Ramos (cell line): ENCODE data around the gene ANKRD33B.

Source experiments
- in situ Hi-C: fragments of 300-500 bp; cut with MboI; formaldehyde crosslinking; loops from one replicate; pipeline ENCODE4 v1.14.3; 2022; ENCODE audit warnings: low sequenced_read_pairs; ENCODE audit not compliant: unreplicated experiment

ANKRD33B gene

DNA sequence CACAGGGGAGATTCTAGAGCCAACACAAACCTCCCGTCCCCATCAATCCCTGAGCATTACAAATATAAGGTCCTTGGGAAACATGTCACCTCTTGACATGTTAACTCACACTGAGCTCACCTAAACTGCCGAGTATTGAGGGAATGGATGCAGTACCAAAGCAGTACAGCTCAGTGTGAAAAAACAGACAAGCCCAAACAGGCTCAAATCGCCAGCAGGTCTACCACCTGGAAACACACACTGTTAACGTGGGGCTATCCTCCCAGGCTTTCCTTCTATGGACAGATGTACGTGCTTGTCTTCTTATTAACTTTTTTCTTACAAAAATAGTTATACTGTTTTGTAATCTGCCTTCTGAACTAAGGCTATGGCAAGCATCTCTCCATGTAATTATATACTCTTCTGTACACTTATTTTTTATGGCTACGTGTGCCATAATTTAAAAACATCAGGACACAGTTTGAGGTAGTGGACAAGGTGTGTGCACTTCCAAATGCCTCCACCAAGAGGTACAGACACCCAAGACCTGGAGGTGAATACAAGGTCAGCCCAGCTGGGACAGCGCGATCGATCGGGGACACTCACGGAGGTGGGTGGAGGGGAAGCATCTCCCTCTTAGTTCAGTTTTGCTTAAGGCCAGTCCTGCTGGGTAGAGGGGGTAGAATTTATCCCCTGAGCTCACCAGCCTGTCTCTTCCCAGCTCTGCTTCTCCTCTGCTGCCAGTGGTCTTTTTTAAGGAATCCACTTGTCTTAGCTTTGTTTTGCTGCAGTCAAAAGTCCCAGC lies 120.6 kb downstream of the ANKRD33B start:
- in situ Hi-C loops, result no loop called here

DNA sequence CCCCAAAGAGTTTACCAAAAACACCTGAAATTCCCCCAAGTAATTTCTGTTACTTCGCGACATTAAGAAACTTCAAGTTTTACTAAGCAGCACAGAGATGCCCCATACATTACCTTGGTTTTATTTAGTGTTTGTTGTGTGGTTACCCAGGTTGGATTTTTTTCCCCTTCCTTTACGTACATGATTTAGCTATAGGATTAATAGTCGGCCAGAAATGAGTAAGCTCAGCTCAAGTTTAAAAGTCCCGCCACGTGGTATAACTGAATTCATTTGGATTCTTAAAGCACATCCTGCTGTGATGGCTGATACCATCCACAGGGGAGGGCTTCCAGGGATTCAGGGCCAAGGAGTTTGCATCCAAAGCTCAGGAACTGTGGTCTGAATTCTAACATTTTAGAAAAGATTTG lies 121.2 kb downstream of the ANKRD33B start:
- in situ Hi-C loops, result no loop called here

DNA sequence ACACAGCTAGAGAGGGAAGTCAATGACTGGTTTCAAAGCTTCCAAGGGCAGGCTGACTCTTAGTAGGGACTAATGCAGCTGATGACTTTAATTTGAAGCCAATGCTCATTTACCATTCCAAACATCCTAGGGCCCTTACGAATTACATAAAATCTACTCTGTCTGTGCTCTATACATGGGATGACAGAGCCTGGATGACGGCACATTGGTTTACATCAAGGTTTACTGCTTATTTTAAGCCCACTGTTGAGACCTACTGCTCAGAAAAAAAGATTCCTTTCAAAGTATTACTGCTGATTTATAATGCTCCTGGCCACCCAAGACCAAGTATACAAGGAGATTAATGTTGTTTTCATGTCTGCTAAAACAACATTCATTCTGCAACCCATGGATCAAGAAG lies 123.0 kb downstream of the ANKRD33B start:
- in situ Hi-C loops, result no loop called here

DNA sequence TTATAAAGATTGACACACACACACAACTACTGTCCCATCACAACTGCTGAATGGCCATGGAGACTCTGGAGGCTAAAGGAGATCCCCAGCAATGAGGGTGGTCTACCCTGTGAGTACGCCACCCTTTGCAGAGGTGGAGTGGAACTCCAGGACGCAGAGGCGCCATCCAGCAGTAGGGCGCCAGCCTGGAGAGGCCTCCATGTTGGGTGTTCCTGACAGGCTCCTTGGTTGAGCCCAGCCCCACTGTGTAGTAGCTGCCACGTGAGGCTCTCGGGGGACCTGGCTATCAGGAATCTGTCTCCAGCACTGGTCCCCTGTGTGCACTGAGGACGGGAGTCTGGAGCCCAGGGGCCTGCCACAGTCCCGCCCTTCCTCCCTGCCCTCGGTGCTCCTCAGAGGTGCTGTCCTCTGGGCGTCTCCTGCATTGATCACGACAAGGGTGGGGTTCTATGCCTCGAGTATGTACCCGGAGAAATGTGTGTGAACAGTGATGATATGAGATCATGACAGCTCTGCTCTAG lies 124.8 kb downstream of the ANKRD33B start:
- in situ Hi-C loops, result no loop called here

DNA sequence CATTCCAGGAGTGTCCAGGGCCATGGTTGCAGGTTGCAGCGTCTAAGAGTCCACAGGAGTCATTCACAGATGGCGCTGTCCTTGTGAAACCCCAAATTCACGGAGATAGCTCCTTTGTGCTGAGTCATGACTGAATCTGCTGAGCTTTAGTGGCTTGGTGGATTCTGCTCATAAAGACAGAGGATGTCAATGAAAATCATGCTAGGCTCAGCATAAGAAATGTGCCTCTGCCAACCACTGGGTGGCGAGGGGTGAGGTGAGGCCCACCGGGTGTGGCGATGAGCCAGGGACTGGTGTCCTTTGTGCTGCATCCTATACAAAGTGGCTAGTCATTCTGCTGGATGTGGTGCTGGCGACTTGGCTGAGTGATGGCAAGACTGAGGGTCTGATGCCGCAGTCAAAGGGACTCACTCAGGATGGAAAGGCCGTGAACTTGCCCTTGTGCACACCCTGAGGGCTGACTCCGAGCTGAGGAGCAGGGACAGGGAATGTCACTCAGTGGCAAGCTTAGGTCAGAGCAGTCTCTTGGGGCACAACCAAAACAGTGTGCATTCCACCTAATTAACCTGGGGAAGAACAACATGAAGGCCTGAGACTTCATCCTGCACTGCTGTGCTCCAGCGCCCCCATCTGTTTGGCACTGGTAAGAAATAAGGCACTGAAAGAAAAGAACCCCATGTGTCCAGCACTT lies 125.7 kb downstream of the ANKRD33B start:
- in situ Hi-C loops, result no loop called here

DNA sequence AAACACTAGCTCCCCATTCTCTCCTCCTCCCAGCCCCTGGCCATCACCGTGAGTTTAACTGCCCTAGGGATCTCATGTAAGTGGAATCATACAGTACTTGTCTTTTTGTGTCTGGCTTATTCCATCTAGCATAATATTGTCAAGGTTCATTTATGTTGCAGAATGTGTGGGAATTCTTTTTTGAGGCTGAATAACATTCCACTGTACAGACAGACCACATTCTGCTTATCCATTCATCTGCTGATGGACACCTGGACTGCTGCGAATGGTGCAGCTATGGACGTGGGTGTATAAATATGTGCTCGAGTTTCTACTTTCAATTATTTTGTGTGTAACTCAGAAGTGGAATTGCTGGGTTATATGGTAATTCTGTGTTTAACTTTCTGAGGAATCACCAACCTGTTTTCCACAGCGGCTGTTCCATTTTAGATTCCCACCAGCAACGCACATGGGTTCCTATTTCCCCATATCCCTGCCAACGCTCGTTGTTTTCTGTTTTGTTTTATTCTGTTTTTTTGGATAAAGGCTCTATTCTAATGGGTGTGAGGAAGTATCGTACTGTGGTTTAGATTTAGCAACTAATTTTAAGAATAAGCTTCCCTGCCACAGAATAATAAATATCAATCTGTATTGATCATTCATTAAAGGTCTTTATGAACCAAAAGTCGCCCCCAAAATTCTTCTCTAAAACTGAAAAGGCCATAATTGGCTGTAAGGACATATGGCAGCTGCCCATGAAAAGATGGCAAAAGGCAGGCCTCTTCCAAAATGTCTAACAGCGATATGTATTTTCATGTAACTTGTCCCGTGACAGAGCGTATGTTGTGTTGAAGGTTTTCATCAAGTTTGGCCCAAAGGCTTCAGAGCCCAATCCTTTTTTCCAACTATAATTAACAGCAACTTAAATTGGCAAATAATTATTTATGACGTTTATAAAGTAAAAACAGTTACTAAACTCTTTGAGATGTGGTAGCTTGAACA lies 126.9 kb downstream of the ANKRD33B start:
- in situ Hi-C loops, result no loop called here

DNA sequence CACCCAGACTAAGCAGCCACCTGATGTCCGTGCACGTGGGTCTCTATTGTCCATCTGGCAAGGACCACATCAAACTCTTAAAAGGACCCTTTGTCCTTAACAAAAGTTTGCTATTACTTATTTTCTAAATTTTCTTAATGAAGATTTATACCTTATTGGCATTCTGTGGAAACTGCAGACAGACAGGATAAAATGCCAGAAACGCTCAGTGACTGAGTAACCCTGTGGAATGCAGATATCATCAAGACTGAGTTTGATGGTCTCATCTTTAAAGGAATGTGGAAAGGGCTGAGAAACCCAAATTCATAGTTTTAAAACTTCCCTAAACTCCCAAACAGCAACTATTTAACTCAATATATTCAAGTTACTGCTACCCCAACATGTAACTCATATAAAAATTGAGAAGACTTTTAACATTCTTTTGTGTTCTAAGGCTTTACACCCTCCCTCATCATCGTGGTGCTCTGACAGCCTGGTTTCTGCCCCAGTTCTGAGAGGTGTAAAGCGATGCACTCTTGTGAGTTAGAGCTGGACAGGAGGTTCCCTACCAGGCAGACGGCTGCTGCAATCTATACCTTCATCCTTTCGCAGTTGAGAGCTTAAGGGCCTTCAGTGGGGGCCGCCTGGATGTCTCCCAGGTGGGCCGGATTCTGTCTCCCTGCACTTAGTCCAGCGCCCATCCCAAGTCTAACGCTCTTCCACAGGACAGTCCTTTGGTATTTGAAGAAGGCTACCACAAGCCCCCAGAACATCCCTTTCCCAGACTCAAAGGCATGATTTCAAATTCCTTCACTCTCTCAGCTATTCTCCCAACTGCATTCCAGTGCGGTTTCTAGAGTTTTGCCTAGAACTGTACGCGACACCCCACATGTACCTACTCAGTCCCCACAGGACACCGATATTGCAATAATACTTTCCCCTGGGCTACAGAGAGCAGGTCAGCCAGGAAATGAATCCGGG lies 128.2 kb downstream of the ANKRD33B start:
- in situ Hi-C loops, result no loop called here

DNA sequence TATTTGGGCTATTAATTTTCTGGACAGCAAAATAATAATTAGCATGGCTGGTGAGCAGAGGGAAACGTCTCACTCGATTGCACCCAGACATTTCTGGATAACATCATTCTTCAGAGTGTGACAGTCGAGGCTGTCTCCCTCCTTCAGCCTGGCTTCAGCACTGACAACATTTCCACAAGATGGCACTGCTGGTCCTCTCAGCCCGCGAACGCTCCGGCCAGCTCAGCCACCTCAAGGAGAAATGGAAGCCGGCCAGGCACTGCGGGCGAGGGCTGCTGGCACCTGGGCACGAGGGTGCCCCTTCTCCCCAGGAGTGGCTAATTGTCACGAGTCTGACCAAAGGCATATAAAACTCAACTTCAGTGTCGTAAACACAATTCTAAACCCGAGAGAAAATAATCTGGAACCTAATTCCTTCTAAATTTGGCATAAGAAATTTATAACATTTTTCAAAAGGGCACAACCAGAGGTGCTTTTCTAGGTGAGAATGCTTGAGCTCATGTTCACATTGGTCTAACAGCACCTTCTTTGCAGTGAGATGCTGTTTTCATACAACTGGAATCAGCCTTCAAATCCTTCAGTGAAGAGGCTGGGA lies 131.3 kb downstream of the ANKRD33B start:
- in situ Hi-C loops, result no loop called here

DNA sequence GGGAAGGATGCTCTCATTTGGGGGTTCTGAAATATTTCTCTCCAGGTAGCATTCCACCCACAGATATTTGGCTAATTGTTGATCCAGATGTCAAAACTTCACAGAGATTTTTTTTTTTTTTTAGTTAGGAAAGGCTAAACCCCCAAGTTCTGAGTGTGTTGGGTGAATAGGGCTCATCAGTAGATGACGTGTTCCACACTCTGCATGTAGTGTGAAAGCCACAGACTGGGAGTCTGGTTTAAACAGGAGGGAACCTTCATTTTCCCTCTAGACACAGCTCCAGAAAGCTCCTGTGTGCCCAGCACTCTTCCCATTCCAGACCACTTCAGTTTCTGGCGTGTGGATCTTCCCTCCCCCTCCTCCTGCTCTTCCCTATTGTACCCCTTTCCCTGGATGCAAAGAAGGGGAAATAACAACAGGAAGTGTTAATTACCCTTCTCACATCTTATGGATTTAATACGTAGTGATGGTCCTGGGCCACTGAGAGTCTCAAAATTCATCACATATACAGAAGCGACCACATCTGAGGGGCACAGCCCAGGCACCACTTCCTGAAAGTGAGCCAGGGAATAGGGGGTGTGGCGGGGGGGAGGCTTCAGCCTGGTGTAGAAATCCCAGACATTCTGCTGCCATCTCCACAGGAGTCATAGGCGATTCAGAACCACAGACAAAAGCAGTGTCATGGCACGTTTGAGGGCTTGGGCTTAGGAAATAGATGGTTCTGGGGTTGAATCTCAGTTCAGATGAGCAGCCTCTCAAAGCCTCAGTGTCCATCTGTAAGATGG lies 132.1 kb downstream of the ANKRD33B start:
- in situ Hi-C loops, result no loop called here

DNA sequence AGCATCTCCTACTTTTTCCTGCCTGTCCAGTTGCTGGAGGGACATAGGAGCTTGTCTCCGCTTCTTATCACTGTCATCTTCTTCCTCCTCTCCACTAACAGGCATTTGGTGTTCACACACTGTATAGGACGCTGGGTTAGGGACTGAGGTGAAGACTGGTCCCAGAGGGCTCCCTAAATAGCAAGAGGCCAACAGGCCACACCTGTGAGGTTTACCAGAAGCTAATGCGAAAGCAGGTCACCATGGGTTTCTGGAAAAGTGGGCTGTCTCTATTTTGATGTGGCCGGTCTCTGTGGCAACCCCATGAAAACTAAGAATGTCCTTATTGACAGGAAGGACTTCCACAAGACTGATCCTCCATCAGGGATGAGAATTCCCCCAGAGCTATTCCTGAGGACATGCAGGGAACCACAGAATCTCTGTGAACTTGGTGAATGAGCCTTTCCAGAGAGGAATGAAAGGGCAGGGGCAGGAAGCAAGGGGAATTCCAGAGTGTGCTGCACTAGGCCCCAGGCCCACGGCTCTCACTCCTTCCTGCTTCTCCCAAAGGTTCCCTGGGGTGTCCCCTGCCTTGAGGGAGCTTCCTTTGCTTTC lies 135.5 kb downstream of the ANKRD33B start:
- in situ Hi-C loops, result no loop called here

DNA sequence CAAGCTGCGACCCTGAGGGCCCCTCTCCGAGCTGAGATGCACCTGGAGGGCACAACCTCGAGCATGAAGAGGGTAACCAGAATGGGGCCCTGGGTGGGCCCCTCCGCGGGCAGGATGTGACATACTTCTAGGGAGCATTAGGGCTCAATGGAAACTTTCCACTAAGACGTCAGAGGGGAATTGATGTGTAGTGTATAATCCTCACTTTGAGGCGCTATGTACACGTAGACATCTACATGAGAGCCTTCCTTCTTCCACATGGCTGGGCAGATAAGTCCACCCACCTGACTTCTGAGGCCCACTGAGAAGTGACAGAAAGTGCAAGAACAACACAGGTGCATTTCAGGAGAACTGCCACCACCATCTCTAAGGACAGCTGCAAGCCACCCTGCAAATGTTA lies 136.1 kb downstream of the ANKRD33B start:
- in situ Hi-C loops, result loop anchor here (5.0 kb wide), 1 partner anchor 57 kb away; no protein-coding TSS in a partner anchor

DNA sequence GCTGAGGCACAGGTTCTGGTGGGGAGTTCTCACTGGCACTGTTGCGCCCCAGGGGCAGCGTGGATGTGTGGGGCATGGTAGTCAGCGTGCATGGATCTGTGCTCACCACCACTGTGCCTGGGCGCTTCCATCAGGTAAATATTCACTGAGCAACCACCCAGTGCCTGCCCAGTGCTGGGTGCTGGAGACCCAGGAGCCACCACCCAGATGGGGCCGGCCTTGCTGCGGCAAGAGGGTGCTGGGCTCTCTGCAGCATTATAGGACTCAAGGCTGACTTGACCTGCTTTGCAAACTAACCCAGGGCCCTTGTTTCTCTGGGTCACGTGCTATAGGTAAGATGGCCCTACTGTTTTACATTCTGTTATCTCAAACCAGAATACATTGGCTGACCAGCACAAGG lies 136.6 kb downstream of the ANKRD33B start:
- in situ Hi-C loops, result loop anchor here (5.0 kb wide), 1 partner anchor 57 kb away; no protein-coding TSS in a partner anchor

DNA sequence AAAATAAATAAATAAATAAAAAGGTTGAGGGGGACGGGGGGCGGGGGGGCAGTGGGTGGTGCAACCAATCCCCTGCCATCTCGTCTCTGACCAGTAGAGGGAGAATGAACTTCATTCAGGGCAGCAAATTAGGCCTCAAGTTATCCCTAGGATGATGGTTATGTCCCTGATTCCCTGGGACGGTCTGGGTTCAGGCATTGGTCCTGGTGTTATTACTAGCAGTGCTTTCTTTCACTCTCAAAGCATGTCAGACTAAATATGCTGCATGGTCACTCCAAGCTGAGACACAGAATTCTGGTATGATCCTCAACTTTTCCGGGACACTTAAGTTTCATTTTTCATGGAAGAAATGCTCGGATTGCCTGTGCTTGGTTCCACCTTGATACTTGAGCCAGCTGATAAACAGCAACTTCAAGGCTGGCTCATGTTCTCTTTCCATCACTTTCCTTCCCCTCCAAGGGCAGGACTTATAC lies 137.7 kb downstream of the ANKRD33B start:
- in situ Hi-C loops, result loop anchor here (5.0 kb wide), 1 partner anchor 56 kb away; no protein-coding TSS in a partner anchor

DNA sequence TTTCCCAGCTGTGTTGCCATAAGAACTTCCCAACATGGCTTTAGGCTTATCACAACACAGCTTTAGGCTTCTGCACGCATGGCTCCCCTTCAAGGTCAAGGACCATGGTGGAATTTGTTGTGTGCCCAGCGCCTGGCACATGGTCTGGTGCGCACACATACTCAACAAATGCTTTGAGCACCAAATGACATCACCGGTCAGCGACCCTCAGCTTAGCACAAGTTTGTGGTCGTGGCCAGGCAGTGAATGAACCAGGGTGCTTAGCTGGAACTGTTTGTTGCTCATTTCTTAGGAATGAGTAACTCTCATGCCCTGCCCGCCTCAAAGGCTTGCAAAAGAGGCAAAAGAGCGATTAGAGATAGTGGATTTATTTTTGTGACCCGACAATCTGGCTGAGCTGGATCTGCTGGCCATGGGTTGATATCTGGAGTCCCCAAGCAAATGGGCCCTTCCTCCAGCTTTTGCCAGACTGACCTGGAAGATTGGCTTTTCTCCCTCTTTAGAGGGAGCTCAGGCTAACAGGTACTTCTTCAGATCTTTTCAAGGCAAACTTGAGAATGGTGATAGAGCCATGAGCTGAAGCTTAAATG lies 138.3 kb downstream of the ANKRD33B start:
- in situ Hi-C loops, result loop anchor here (5.0 kb wide), 1 partner anchor 55 kb away; no protein-coding TSS in a partner anchor

DNA sequence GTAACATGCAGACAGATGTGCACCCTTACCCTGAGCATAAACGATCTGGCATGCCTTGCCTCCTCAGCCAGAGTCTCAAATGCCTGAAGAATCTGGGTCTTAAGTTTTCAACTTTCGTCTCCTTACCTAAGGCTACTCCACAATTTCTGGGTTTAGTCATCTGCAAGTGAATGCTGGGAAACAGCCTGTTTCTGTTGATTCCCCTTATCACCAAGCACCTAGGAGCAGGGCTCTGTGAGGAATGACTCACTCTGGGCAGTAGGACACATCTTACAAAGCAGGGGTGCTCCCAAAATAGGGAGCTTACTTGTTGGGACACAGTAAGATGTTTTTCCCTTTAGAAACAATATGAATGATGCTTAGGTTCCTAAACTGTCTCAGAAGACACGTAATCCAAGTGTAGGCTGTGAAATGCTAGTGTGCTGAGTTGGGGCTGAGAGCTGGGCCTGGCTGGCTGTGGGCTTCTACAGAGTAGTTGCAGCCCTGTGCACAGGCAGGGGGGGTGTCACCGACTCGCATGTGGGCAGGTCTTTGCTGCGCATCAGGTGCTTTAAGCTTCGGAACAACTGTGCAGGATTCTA lies 139.1 kb downstream of the ANKRD33B start:
- in situ Hi-C loops, result loop anchor here (5.0 kb wide), 1 partner anchor 54 kb away; no protein-coding TSS in a partner anchor

DNA sequence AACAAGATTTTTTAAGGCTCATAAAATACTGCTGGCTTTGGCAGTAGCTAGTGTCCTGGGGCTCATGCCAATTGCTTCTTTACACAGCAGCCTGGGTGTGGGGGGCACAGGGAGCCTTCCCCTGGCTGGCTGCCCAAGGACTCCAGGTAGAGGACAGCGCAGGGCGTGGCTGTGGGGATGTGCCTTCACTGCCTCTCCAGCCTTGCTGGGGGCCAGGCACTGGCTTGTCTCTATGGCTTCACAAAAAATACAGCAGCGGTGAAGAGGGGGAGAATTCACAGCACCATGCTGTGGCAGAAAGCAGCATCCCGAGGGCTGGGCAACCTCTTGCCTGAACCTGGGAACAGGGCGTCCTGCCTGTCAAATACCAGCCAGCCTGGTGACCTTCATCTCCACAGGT lies 139.8 kb downstream of the ANKRD33B start:
- in situ Hi-C loops, result loop anchor here (5.0 kb wide), 1 partner anchor 54 kb away; no protein-coding TSS in a partner anchor
